T-cell (primary cell): ENCODE measurements around the gene OR5K1. TPM values are rescaled to one million over a fixed set of nuclear protein-coding genes. Genes with fewer than 3 reads are reported as not detected.

Source experiments
- ATAC-seq, 4 experiments: fragments of 200-7000 bp in 3 of 4; fragments of 150-1000 bp in 1 of 4; cut with Tn5 transposase; replicated peaks in 1 of 4; 1 replicate in 3 of 4; 2 replicates in 1 of 4; pipeline ENCODE4 v1.10.0; 2021; ENCODE audit warnings: moderate library complexity in 3 of 4, mild to moderate bottlenecking in 2 of 4, moderate number of reproducible peaks in 1 of 4
- CTCF ChIA-PET, 2 donors: fragments of 300-600 bp; sonication (Branson Sonifier 250); formaldehyde crosslinking; loops; one replicate each; lab custom pipeline; 2022; ENCODE audit warnings: antibody characterized with exemption in 2 of 2; lab: Charles Lee
- POLR2A ChIA-PET, 2 donors: fragments of 300-600 bp; sonication (Branson Sonifier 250); formaldehyde crosslinking; loops; one replicate each; lab custom pipeline; 2022; ENCODE audit warnings: antibody characterized with exemption in 2 of 2; lab: Charles Lee
- DNase-seq, 35 experiments: peaks; one replicate each; pipeline versions ENCODE4 v3.0.0 to v3.0.0-alpha.2; 2013 to 2023
- H3K27ac ChIP-seq: one replicate; pipeline ENCODE4 v1.5.1; 2013; ENCODE audit warnings: low read length
- H3K27me3 ChIP-seq, 2 experiments: replicated peaks in 1 of 2; 1 replicate in 1 of 2; 2 replicates in 1 of 2; pipeline versions ENCODE4 v1.6.1 to v1.7.0; 2013; ENCODE audit warnings: low read length in 1 of 2, mixed read lengths in 1 of 2; ENCODE audit not compliant: control insufficient read depth in 2 of 2, insufficient read depth in 2 of 2; ENCODE audit errors: extremely low read depth in 1 of 2
- H3K36me3 ChIP-seq, 2 donors: 1 replicate in 1 of 2; 2 replicates in 1 of 2; pipeline versions ENCODE4 v1.6.1 to v1.7.0; 2013; ENCODE audit warnings: low read length in 1 of 2; ENCODE audit not compliant: control insufficient read depth in 2 of 2, insufficient read depth in 1 of 2; ENCODE audit errors: extremely low read depth in 1 of 2
- H3K4me1 ChIP-seq, 2 experiments: 1 replicate in 1 of 2; 2 replicates in 1 of 2; pipeline versions ENCODE4 v1.6.1 to v1.7.0; 2013; ENCODE audit warnings: low read length in 2 of 2, mixed read lengths in 1 of 2; ENCODE audit not compliant: insufficient read depth in 2 of 2, control insufficient read depth in 1 of 2; ENCODE audit errors: extremely low read depth in 1 of 2
- H3K4me3 ChIP-seq, 2 donors: 1 replicate in 1 of 2; 2 replicates in 1 of 2; pipeline versions ENCODE4 v1.5.1 to v1.7.0; 2013; ENCODE audit warnings: mild to moderate bottlenecking in 2 of 2, low read length in 1 of 2, moderate library complexity in 1 of 2; ENCODE audit not compliant: control insufficient read depth in 1 of 2; ENCODE audit errors: extremely low read depth in 1 of 2
- H3K9me3 ChIP-seq: 2 replicates; pipeline ENCODE4 v1.7.0; 2013
- H3K27ac Mint-ChIP-seq, 2 donors: one replicate each; pipeline ENCODE4 v1.8.0; 2020 to 2021; ENCODE audit warnings: mild to moderate bottlenecking in 2 of 2, mixed read lengths in 2 of 2
- H3K27me3 Mint-ChIP-seq, 2 donors: one replicate each; pipeline ENCODE4 v1.8.0; 2021 to 2022; ENCODE audit warnings: mixed read lengths in 2 of 2
- H3K36me3 Mint-ChIP-seq: one replicate; pipeline ENCODE4 v1.8.0; 2021; ENCODE audit warnings: mixed read lengths
- H3K4me1 Mint-ChIP-seq, 3 donors: one replicate each; pipeline ENCODE4 v1.8.0; 2020 to 2022; ENCODE audit warnings: mixed read lengths in 3 of 3, mild to moderate bottlenecking in 1 of 3
- H3K4me3 Mint-ChIP-seq, 3 donors: one replicate each; pipeline ENCODE4 v1.8.0; 2020 to 2022; ENCODE audit warnings: mild to moderate bottlenecking in 3 of 3, mixed read lengths in 3 of 3, moderate library complexity in 3 of 3
- H3K9me3 Mint-ChIP-seq, 3 donors: one replicate each; pipeline ENCODE4 v1.8.0; 2020 to 2022; ENCODE audit warnings: mixed read lengths in 3 of 3
- WGBS: methylation state at CpG from one replicate; pipeline ENCODE4 v1.1.5; 2013; ENCODE audit warnings: missing lambda C conversion rate; ENCODE audit not compliant: insufficient coverage; 5-methylcytosine and 5-hydroxymethylcytosine counted together
- total RNA-seq, 35 experiments: library from RNA in 6 of 35; stranded (reverse) in 6 of 35; fragments of 120-200 nt in 1 of 35; gene quantifications; one replicate each; pipeline versions ENCODE4 v1.2.1 to v1.2.4 and lab custom pipeline; 2013 to 2026

Gene OR5K1
- total RNA-seq, 5 donors from 2014 or later (not counting 1 experiment from before 2014, with no cell fraction given): not detected

DNA sequence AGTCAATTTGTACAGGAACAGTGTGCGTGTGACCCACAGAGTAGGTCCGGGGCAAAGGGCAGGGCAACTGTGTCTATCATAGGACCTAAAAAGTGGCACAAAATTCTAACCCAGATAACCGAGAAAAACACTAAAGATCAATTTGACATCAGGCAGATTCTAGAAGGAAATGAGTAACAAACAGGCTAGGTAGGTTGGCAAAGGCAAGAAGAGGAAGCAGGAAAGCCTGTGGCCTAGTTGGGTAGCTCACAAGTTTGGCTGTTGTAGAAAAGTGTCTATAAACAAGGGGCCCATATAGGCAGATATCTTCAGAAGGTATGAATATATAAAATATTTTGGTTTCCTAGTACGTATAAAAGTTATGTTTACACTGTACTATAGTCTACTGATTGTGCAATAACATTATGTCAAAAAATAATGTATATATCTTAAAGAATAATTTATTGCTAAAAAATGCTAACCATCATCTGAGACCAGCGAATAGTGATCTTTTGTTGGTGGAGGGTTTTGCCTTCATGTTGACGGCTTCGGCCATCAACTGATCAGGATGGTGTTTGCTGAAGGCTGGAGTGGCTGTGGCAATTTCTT is 13.3 kb upstream of the OR5K1 start:
- Histone ChIP-seq H3K27me3 (no peaks in the 10 kb centered on the region), H3K9me3 (no peaks in the 10 kb centered on the region), H3K4me1 (no peaks in the 10 kb centered on the region), H3K27ac (no peak overlapping the region), H3K4me3 (no peak overlapping the region), H3K36me3 (no peaks in the 10 kb centered on the region)
- 100% methylated on average over 1 of the region's 7 CpGs for WGBS
- H3K27me3 Mint-ChIP-seq: peaks cover 0 to 12% of the 10 kb centered on the region in 2 donors
- no peaks in the 10 kb centered on the region for H3K9me3 Mint-ChIP-seq
- no peaks in the 10 kb centered on the region for H3K36me3 Mint-ChIP-seq
- ChIA-PET CTCF (no interaction called here), POLR2A (no interaction called here)
- ATAC-seq (peak in 1 of 4 experiments; percentile 56), DNase-seq (no peak)
- H3K27ac Mint-ChIP-seq: no peak overlapping the region
- H3K4me1 Mint-ChIP-seq: peaks cover 0 to 6% (median 3%) of the 10 kb centered on the region in 3 donors
- no peak overlapping the region for H3K4me3 Mint-ChIP-seq

DNA sequence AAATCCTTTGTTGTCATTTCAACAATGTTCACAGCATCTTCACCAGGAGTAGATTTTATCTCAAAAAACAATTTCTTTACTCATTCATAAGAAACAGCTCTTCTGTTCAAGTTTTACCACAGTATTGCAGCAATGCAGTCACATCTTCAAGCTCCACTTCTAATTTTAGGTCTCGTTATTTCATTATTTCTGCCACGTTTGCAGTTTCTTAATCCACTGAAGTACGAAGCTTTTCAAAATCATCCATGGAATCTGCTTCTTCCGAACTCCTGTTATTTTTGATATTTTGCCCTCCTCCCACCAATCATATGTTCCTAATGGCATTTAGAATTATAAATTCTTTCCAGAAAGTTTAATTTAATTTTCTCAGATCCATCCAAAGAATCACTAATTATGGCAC is 12.6 kb upstream of the OR5K1 start:
- Histone ChIP-seq H3K4me3 (no peak overlapping the region), H3K9me3 (no peaks in the 10 kb centered on the region), H3K27me3 (no peaks in the 10 kb centered on the region), H3K36me3 (no peaks in the 10 kb centered on the region), H3K4me1 (no peaks in the 10 kb centered on the region), H3K27ac (no peak overlapping the region)
- peak overlapping the region in 1 of 2 donors; percentile 18 for H3K27ac Mint-ChIP-seq
- DNase-seq: no peak
- WGBS: 94% methylated on average over 3 of the region's 4 CpGs
- ATAC-seq: no peak
- no peaks in the 10 kb centered on the region for H3K9me3 Mint-ChIP-seq
- H3K4me1 Mint-ChIP-seq: peaks cover 0 to 6% (median 3%) of the 10 kb centered on the region in 3 donors
- peaks cover 0 to 12% of the 10 kb centered on the region in 2 donors for H3K27me3 Mint-ChIP-seq
- ChIA-PET CTCF (no interaction called here), POLR2A (interaction anchor here in 1 of 2 donors (0.6 kb wide), 1 partner anchor 14 kb away, joined by 3 read pairs; no protein-coding TSS in a partner anchor)
- no peak overlapping the region for H3K4me3 Mint-ChIP-seq
- no peaks in the 10 kb centered on the region for H3K36me3 Mint-ChIP-seq

DNA sequence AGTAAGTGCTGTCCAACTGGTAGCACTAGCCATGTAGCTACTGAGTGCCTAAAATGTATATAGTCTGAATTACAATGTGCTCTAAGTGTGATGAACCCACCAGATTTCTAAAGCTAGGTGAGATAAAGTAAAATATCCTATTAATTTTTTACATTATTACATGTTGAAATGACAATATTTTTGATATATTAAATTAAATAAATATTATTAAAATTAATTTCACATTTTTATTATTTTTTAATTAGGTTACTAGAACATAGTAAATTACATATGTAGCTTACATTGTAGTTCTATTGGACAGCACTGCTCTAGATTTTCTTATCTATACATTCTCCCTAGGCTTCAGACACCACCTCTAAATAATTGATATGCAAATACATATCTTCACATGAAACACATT is 9.2 kb upstream of the OR5K1 start:
- no peaks in the 10 kb centered on the region for H3K27me3 ChIP-seq
- no peaks in the 10 kb centered on the region for H3K36me3 Mint-ChIP-seq
- no peak overlapping the region for H3K27ac ChIP-seq
- H3K4me3 Mint-ChIP-seq: no peak overlapping the region
- ChIA-PET CTCF (interaction anchor here in 1 of 2 donors (0.6 kb wide), 1 partner anchor 107 kb away, joined by 3 read pairs; no protein-coding TSS in a partner anchor), POLR2A (no interaction called here)
- H3K4me1 Mint-ChIP-seq: peaks cover 0 to 6% (median 3%) of the 10 kb centered on the region in 3 donors
- no peak overlapping the region for H3K4me3 ChIP-seq
- H3K27ac Mint-ChIP-seq: no peak overlapping the region
- ATAC-seq (no peak), DNase-seq (no peak)
- peaks cover 0 to 5% (median 0%) of the 10 kb centered on the region in 3 donors for H3K9me3 Mint-ChIP-seq
- H3K4me1 ChIP-seq: no peaks in the 10 kb centered on the region
- H3K27me3 Mint-ChIP-seq: peaks cover 0 to 7% of the 10 kb centered on the region in 2 donors
- no peaks in the 10 kb centered on the region for H3K9me3 ChIP-seq
- no peaks in the 10 kb centered on the region for H3K36me3 ChIP-seq

DNA sequence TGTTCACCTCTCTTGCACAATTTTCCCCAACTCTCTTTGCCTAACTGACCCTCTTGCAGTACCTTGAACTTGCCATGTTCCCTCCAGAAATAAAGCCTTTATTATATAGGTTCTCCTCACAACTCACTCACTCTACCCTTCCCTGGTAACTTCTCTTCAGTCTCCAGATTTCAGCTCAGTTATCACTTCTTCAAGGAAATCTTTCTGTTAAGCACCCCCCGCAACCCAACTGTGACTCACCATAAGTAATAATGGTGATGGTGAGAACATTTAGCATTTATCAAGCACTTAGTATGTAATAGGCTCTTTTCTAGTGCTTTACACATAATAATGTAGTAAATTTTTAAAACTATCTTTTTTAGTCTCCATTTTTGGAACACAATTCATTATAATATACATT is 8.1 kb upstream of the OR5K1 start:
- WGBS: no CpG with 5 or more reads among the region's 1 CpG
- Histone ChIP-seq H3K36me3 (no peaks in the 10 kb centered on the region), H3K9me3 (no peaks in the 10 kb centered on the region), H3K4me1 (no peaks in the 10 kb centered on the region), H3K27ac (no peak overlapping the region), H3K27me3 (no peaks in the 10 kb centered on the region), H3K4me3 (no peak overlapping the region)
- POLR2A ChIA-PET: interaction anchor here in 1 of 2 donors (0.6 kb wide), 1 partner anchor 1230 kb away, joined by 3 read pairs; no protein-coding TSS in a partner anchor
- DNase-seq (no peak), ATAC-seq (no peak)
- H3K4me1 Mint-ChIP-seq: peaks cover 0 to 2% (median 0%) of the 10 kb centered on the region in 3 donors
- H3K4me3 Mint-ChIP-seq: no peak overlapping the region
- H3K27me3 Mint-ChIP-seq: peaks cover 0 to 7% of the 10 kb centered on the region in 2 donors
- CTCF ChIA-PET: interaction anchor here in 1 of 2 donors (0.6 kb wide), 2 partner anchors 20 to 569 kb away, joined by 3 to 6 read pairs; no protein-coding TSS in a partner anchor
- H3K36me3 Mint-ChIP-seq: no peaks in the 10 kb centered on the region
- peaks cover 0 to 6% (median 0%) of the 10 kb centered on the region in 3 donors for H3K9me3 Mint-ChIP-seq
- no peak overlapping the region for H3K27ac Mint-ChIP-seq

DNA sequence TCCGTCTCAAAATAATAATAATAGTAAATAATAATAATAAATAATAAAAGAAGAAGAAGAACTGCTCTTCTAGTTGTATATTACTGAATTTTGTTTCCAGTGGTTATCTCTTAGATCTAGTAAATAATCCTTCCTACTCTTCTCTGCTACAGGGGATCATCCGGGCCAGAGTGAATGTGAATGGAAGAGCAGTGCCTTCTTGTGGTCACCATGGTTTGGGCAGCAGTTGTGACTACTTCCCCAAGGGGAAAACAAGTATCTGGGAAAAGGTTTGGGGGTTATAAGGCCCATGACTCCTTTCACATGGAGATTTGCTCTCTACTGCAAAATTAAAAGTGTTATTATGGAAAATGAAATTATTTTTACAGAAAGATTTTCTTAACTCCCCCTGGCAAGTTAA is 5.5 kb upstream of the OR5K1 start:
- H3K36me3 ChIP-seq: no peaks in the 10 kb centered on the region
- no peaks in the 10 kb centered on the region for H3K9me3 ChIP-seq
- no peak overlapping the region for H3K27ac Mint-ChIP-seq
- peaks cover 0 to 6% (median 0%) of the 10 kb centered on the region in 3 donors for H3K9me3 Mint-ChIP-seq
- ATAC-seq (no peak), DNase-seq (no peak)
- H3K4me1 Mint-ChIP-seq: no peaks in the 10 kb centered on the region
- CTCF ChIA-PET: no interaction called here
- H3K27me3 Mint-ChIP-seq: peaks cover 0 to 7% of the 10 kb centered on the region in 2 donors
- POLR2A ChIA-PET: no interaction called here
- no peak overlapping the region for H3K4me3 ChIP-seq
- no CpG with 5 or more reads among the region's 2 CpGs for WGBS
- no peak overlapping the region for H3K27ac ChIP-seq
- no peaks in the 10 kb centered on the region for H3K36me3 Mint-ChIP-seq
- H3K27me3 ChIP-seq: no peaks in the 10 kb centered on the region
- H3K4me1 ChIP-seq: no peaks in the 10 kb centered on the region
- H3K4me3 Mint-ChIP-seq: no peak overlapping the region

DNA sequence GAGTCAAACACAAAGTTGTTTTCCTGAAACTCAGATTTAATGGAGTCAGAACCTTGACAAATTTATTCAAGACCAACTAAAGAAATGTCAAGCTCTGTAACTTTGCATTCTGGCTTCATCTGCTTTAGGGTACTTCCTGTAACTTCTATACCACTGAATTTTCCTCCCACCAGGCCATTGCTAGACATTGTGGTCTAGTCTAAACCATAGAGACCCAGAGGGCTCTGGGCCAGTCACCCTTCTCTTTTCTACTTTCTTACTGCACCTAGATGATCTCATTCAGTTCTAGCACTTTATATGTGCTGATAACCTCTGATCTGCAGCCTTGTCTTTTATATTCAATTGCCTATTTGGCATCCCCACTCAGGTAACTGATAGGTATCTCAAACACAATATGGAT is 2.8 kb upstream of the OR5K1 start:
- Histone ChIP-seq H3K4me1 (no peaks in the 10 kb centered on the region), H3K27ac (no peak overlapping the region), H3K27me3 (no peaks in the 10 kb centered on the region), H3K9me3 (no peaks in the 10 kb centered on the region), H3K36me3 (no peaks in the 10 kb centered on the region), H3K4me3 (no peak overlapping the region)
- H3K27ac Mint-ChIP-seq: no peak overlapping the region
- ATAC-seq (no peak), DNase-seq (no peak)
- H3K36me3 Mint-ChIP-seq: no peaks in the 10 kb centered on the region
- no peak overlapping the region for H3K4me3 Mint-ChIP-seq
- H3K9me3 Mint-ChIP-seq: peaks cover 0 to 6% (median 0%) of the 10 kb centered on the region in 3 donors
- no peaks in the 10 kb centered on the region for H3K4me1 Mint-ChIP-seq
- no peaks in the 10 kb centered on the region for H3K27me3 Mint-ChIP-seq
- ChIA-PET POLR2A (no interaction called here), CTCF (no interaction called here)
